ENCODE results near the gene CLCNKA. TPM values are rescaled to one million over a fixed set of nuclear protein-coding genes. Genes with fewer than 3 reads are reported as not detected.
"Not testable (repeated sequence)": the region's sequence is repeated elsewhere in the genome, so short reads cannot be mapped to it uniquely, and the experiment has no call there.

CLCNKA gene
- total RNA-seq, 6 experiments from 2014 or later: 0.43 to 0.47 TPM; not detected in 4

- intact Hi-C loops (cut with DNase I): loop anchor here in 1 of 2 donors (10.0 kb wide), 1 partner anchor 84 kb away; no protein-coding TSS in a partner anchor
- peaks cover 0 to 3% (median 0%) of the 10 kb centered on the region in 4 donors for H3K4me1 ChIP-seq
- no peaks in the 10 kb centered on the region for H3K9me3 ChIP-seq
- no peaks in the 10 kb centered on the region for H3K36me3 ChIP-seq
- TF ChIP-seq POLR2A (IDR thresholded peaks at IDR 0.05) (no peak), CTCF (IDR thresholded peaks at IDR 0.05) (no peak)
- ATAC-seq (no peak), DNase-seq (no peak)
- H3K4me3 ChIP-seq: no peak overlapping the region
- no peak overlapping the region for H3K27ac ChIP-seq
- no peaks in the 10 kb centered on the region for H3K27me3 ChIP-seq
- WGBS (ENCODE audit: insufficient coverage, low coverage, low lambda C conversion rate, missing lambda C conversion rate): no CpG with 5 or more reads among the region's 3 CpGs
These were observed 39.4 kb downstream of the CLCNKA start for GRCh38 chr1:16061266-16061665.

- not testable (repeated sequence) for ATAC-seq, DNase-seq, H3K27me3 ChIP-seq, H3K36me3 ChIP-seq, H3K27ac ChIP-seq, H3K4me3 ChIP-seq, H3K9me3 ChIP-seq, H3K4me1 ChIP-seq
- intact Hi-C loops (cut with DNase I): loop anchor here in 1 of 2 donors (10.0 kb wide), 1 partner anchor 83 kb away; no protein-coding TSS in a partner anchor
- 26% methylated on average over 3 of the region's 18 CpGs for WGBS (ENCODE audit: insufficient coverage, low coverage, low lambda C conversion rate, missing lambda C conversion rate)
These were observed 40.3 kb downstream of the CLCNKA start for GRCh38 chr1:16061989-16062686.

- not testable (repeated sequence) for H3K36me3 ChIP-seq, ATAC-seq, H3K4me3 ChIP-seq, H3K9me3 ChIP-seq, H3K27me3 ChIP-seq, DNase-seq, H3K27ac ChIP-seq
- 85% methylated on average over 9 of the region's 9 CpGs for WGBS (ENCODE audit: insufficient coverage, low coverage, low lambda C conversion rate, missing lambda C conversion rate)
- intact Hi-C loops (cut with DNase I): loop anchor here in 1 of 2 donors (10.0 kb wide), 1 partner anchor 82 kb away; no protein-coding TSS in a partner anchor
- peaks cover 0 to 11% (median 2%) of the 10 kb centered on the region in 4 donors for H3K4me1 ChIP-seq
These were observed 40.8 kb downstream of the CLCNKA start for GRCh38 chr1:16062687-16063075.

- ATAC-seq (no peak), DNase-seq (no peak)
- no peaks in the 10 kb centered on the region for H3K27me3 ChIP-seq
- H3K27ac ChIP-seq: no peak overlapping the region
- TF ChIP-seq POLR2A (IDR thresholded peaks at IDR 0.05) (no peak), CTCF (IDR thresholded peaks at IDR 0.05) (no peak)
- H3K4me1 ChIP-seq: peaks cover 0 to 18% (median 8%) of the 10 kb centered on the region in 4 donors
- WGBS (ENCODE audit: insufficient coverage, low coverage, low lambda C conversion rate, missing lambda C conversion rate): 87% methylated on average over 11 of the region's 15 CpGs
- no peaks in the 10 kb centered on the region for H3K9me3 ChIP-seq
- H3K4me3 ChIP-seq: no peak overlapping the region
- intact Hi-C loops (cut with DNase I): loop anchor here in 1 of 2 donors (10.0 kb wide), 1 partner anchor 81 kb away; no protein-coding TSS in a partner anchor
- H3K36me3 ChIP-seq: no peaks in the 10 kb centered on the region
These were observed 41.5 kb downstream of the CLCNKA start for GRCh38 chr1:16063226-16063829.

- no peaks in the 10 kb centered on the region for H3K27me3 ChIP-seq
- intact Hi-C loops (cut with DNase I): loop anchor here in 1 of 2 donors (10.0 kb wide), 1 partner anchor 81 kb away; no protein-coding TSS in a partner anchor
- DNase-seq: no peak
- H3K36me3 ChIP-seq: no peaks in the 10 kb centered on the region
- TF ChIP-seq CTCF (IDR thresholded peaks at IDR 0.05) (no peak), POLR2A (IDR thresholded peaks at IDR 0.05) (no peak)
- H3K27ac ChIP-seq: no peak overlapping the region
- H3K9me3 ChIP-seq: no peaks in the 10 kb centered on the region
- ATAC-seq: no peak
- no peak overlapping the region for H3K4me3 ChIP-seq
- WGBS (ENCODE audit: insufficient coverage, low coverage, low lambda C conversion rate, missing lambda C conversion rate): 61% methylated on average over 9 of the region's 9 CpGs
- H3K4me1 ChIP-seq: peaks cover 0 to 24% (median 12%) of the 10 kb centered on the region in 4 donors
These were observed 42.1 kb downstream of the CLCNKA start for GRCh38 chr1:16063921-16064320.

Data from right lobe of liver (tissue), 6 donors.